Ovary (tissue), 3 donors: Measurements from ENCODE around the gene SLC39A11.

Source experiments
- EP300 ChIP-seq: sonication (generic); formaldehyde crosslinking; IDR thresholded peaks from one replicate; pipeline ENCODE4 v1.6.1; 2017; ENCODE audit warnings: antibody characterized with exemption
- TF ChIP-seq, protein P1 (sequence below), 3 donors: fragments of 450-650 bp in 2 of 3; fragments of 200-600 bp in 1 of 3; IDR thresholded peaks; one replicate each; pipeline versions ENCODE4 v1.5.1 to v1.8.0; 2016 to 2022; ENCODE audit warnings: antibody characterized with exemption in 3 of 3, mild to moderate bottlenecking in 1 of 3
- donor health status: DM: no; HTN: no; CAD: no.

- TF ChIP-seq, protein P1, sequence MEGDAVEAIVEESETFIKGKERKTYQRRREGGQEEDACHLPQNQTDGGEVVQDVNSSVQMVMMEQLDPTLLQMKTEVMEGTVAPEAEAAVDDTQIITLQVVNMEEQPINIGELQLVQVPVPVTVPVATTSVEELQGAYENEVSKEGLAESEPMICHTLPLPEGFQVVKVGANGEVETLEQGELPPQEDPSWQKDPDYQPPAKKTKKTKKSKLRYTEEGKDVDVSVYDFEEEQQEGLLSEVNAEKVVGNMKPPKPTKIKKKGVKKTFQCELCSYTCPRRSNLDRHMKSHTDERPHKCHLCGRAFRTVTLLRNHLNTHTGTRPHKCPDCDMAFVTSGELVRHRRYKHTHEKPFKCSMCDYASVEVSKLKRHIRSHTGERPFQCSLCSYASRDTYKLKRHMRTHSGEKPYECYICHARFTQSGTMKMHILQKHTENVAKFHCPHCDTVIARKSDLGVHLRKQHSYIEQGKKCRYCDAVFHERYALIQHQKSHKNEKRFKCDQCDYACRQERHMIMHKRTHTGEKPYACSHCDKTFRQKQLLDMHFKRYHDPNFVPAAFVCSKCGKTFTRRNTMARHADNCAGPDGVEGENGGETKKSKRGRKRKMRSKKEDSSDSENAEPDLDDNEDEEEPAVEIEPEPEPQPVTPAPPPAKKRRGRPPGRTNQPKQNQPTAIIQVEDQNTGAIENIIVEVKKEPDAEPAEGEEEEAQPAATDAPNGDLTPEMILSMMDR (IDR thresholded peaks at IDR 0.05), result no peak
- TF ChIP-seq EP300, result no peak
Observed at GRCh38 chr17:73118951-73119391, 26.5 kb upstream of the SLC39A11 start.
